Retinal pigment epithelial cell (primary cell): ENCODE data around the gene LRRIQ1.

Experiments used
- DNase-seq: peaks from one replicate; pipeline ENCODE4 v3.0.0-alpha.2; 2010; ENCODE audit warnings: low read depth
- H3K4me3 ChIP-seq: 2 replicates; pipeline ENCODE4 v1.5.1; 2011; ENCODE audit warnings: mild to moderate bottlenecking, low read length, control low read depth, moderate library complexity
- CTCF ChIP-seq: conservative IDR thresholded peaks from 2 replicates; pipeline ENCODE4 v1.5.1; 2011; ENCODE audit warnings: low read depth, low read length, control low read depth, inconsistent platforms

Gene LRRIQ1

GRCh38 chr12:85244561-85244960 lies 208.4 kb downstream of the LRRIQ1 start:
- H3K4me3 ChIP-seq, result no peak overlapping the region
- no peak for DNase-seq
- no peak for TF ChIP-seq CTCF

GRCh38 chr12:85253853-85254252 lies 217.7 kb downstream of the LRRIQ1 start:
- no peak overlapping the region for H3K4me3 ChIP-seq

GRCh38 chr12:85257671-85258070 lies 221.5 kb downstream of the LRRIQ1 start:
- no peak overlapping the region for H3K4me3 ChIP-seq
- TF ChIP-seq CTCF, result no peak
- DNase-seq, result no peak

More at GRCh38 chr12:85253853-85254252, 217.7 kb downstream of the LRRIQ1 start:
- no peak for DNase-seq
- no peak for TF ChIP-seq CTCF

GRCh38 chr12:85260447-85260846 lies 224.3 kb downstream of the LRRIQ1 start:
- no peak for DNase-seq
- TF ChIP-seq CTCF, result no peak
- no peak overlapping the region for H3K4me3 ChIP-seq

GRCh38 chr12:85260896-85261295 lies 224.7 kb downstream of the LRRIQ1 start:
- no peak for DNase-seq
- no peak for TF ChIP-seq CTCF
- H3K4me3 ChIP-seq, result no peak overlapping the region

GRCh38 chr12:85266356-85266755 lies 230.2 kb downstream of the LRRIQ1 start:
- no peak for TF ChIP-seq CTCF
- H3K4me3 ChIP-seq, result no peak overlapping the region
- DNase-seq, result no peak

GRCh38 chr12:85273381-85274314 lies 237.5 kb downstream of the LRRIQ1 start:
- H3K4me3 ChIP-seq, result no peak overlapping the region
- DNase-seq, result no peak

More at GRCh38 chr12:85273381-85274314, 237.5 kb downstream of the LRRIQ1 start:
- TF ChIP-seq CTCF, result no peak
